ENCODE measurements around the gene GLOD5.

GLOD5 gene

GRCh38 chrX:48728653-48729052 is 32.9 kb upstream of the GLOD5 start:
- H3K27me3 ChIP-seq (ENCODE audit: insufficient read depth, low read depth, severe bottlenecking) = peaks cover 7% of the 10 kb centered on the region
- H3K4me3 ChIP-seq (ENCODE audit: low read depth, low read length) = no peak overlapping the region
- DNase-seq = no peak
- no peaks in the 10 kb centered on the region; the same call in 1 of the 2 replicates for H3K36me3 ChIP-seq
- no peak for TF ChIP-seq CTCF (IDR thresholded peaks at IDR 0.05; ENCODE audit: low read depth, low read length)
- H3K27ac ChIP-seq = no peak overlapping the region
- H3K9me3 ChIP-seq (ENCODE audit: severe bottlenecking) = peaks cover 3% of the 10 kb centered on the region

GRCh38 chrX:48736303-48736702 is 25.2 kb upstream of the GLOD5 start:
- peaks cover 10% of the 10 kb centered on the region for H3K27me3 ChIP-seq (ENCODE audit: insufficient read depth, low read depth, severe bottlenecking)
- peaks cover 4% of the 10 kb centered on the region for H3K9me3 ChIP-seq (ENCODE audit: severe bottlenecking)
- peak overlapping the region; percentile 49 for H3K4me3 ChIP-seq (ENCODE audit: low read depth, low read length)
- TF ChIP-seq CTCF (IDR thresholded peaks at IDR 0.05; ENCODE audit: low read depth, low read length) = no peak
- DNase-seq = no peak
- H3K36me3 ChIP-seq = no peaks in the 10 kb centered on the region; the same call in 1 of the 2 replicates
- no peak overlapping the region for H3K27ac ChIP-seq

- Histone ChIP-seq H3K4me3 (ENCODE audit: low read depth, low read length) (peak overlapping the region; percentile 49), H3K27ac (peak overlapping the region; percentile 98), H3K9me3 (ENCODE audit: severe bottlenecking) (peaks cover 4% of the 10 kb centered on the region), H3K27me3 (ENCODE audit: insufficient read depth, low read depth, severe bottlenecking) (peaks cover 10% of the 10 kb centered on the region), H3K36me3 (no peaks in the 10 kb centered on the region; the same call in 1 of the 2 replicates)
- no peak for DNase-seq
- TF ChIP-seq CTCF (IDR thresholded peaks at IDR 0.05; ENCODE audit: low read depth, low read length) = no peak
Observed at GRCh38 chrX:48736878-48737212, 24.7 kb upstream of the GLOD5 start.

- H3K9me3 ChIP-seq (ENCODE audit: severe bottlenecking) = peaks cover 4% of the 10 kb centered on the region
- peak; percentile 93 for DNase-seq
- H3K4me3 ChIP-seq (ENCODE audit: low read depth, low read length) = peak overlapping the region; percentile 49
- peak overlapping the region; percentile 98 for H3K27ac ChIP-seq
- no peak for TF ChIP-seq CTCF (IDR thresholded peaks at IDR 0.05; ENCODE audit: low read depth, low read length)
- peaks cover 6% of the 10 kb centered on the region for H3K27me3 ChIP-seq (ENCODE audit: insufficient read depth, low read depth, severe bottlenecking)
- H3K36me3 ChIP-seq = no peaks in the 10 kb centered on the region; the same call in 1 of the 2 replicates
Observed at GRCh38 chrX:48737213-48737938, 24.2 kb upstream of the GLOD5 start.

DNA sequence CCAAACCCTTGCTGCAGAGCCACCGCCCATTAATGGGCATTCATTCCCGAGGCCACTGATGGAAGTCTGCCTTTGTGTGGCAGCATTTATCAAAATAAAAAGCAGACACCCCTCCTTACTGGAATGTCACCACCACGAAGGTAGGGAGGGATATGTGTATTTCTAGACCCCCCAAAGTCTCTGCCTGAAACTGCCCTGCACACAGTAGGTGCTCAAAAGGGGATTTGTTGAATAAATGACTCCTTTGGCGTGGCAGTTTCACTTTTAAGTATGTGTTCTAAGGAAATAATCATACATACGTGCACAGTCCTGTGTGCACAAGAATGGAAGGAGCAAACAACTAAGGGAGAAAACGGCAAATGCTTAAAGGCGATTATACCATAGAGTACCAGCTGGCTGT is 23.6 kb upstream of the GLOD5 start:
- peak overlapping the region; percentile 98 for H3K27ac ChIP-seq
- DNase-seq = peak; percentile 12
- H3K36me3 ChIP-seq = no peaks in the 10 kb centered on the region; the same call in 1 of the 2 replicates
- H3K27me3 ChIP-seq (ENCODE audit: insufficient read depth, low read depth, severe bottlenecking) = peaks cover 6% of the 10 kb centered on the region
- H3K9me3 ChIP-seq (ENCODE audit: severe bottlenecking) = peaks cover 4% of the 10 kb centered on the region
- H3K4me3 ChIP-seq (ENCODE audit: low read depth, low read length) = peak overlapping the region; percentile 46
- TF ChIP-seq CTCF (IDR thresholded peaks at IDR 0.05; ENCODE audit: low read depth, low read length) = no peak

DNA sequence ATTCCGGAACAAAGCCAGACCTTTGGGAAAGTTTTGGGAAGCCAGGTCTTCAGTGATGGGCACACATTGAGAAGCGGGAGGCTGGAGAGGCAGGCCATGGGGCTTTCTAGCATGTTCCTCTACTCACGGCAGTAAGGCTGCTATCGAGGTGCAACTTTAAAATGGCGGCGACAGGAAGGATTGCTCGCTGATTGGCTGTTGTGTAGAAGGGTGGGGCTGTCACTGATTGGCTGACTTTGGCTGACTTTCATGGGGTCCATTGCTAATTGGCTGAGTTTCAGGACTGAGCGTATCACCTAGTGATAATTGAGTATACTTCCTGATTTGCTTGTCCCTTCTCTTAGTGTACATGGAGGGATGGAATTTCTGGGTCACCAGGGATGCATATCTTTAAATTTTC is 19.7 kb upstream of the GLOD5 start:
- DNase-seq = no peak
- TF ChIP-seq CTCF (IDR thresholded peaks at IDR 0.05; ENCODE audit: low read depth, low read length) = no peak
- Histone ChIP-seq H3K36me3 (no peaks in the 10 kb centered on the region), H3K27ac (no peak overlapping the region), H3K4me3 (ENCODE audit: low read depth, low read length) (no peak overlapping the region), H3K9me3 (ENCODE audit: severe bottlenecking) (peaks cover 2% of the 10 kb centered on the region), H3K27me3 (ENCODE audit: insufficient read depth, low read depth, severe bottlenecking) (peaks cover 3% of the 10 kb centered on the region)
